ENCODE results near the gene GATD1.

The GATD1 gene

GRCh38 chr11:723120-723883, 54.0 kb downstream of the GATD1 start:
- CTCF ChIA-PET = interaction anchor here (0.5 to 3.8 kb wide), 18 partner anchors 8 to 272 kb away, joined by 3 to 28 read pairs (median 4); partner anchors contain the start of genes DEAF1, EPS8L2 and TMEM80
- no peaks in the 10 kb centered on the region for H3K9me3 ChIP-seq (ENCODE audit: control insufficient read depth, insufficient read depth, low read depth, low read length)
- POLR2A ChIA-PET = interaction anchor here (0.6 to 3.2 kb wide), 5 partner anchors 11 to 43 kb away, joined by 3 to 16 read pairs (median 4); partner anchors contain the start of gene TMEM80
- H3K27ac ChIP-seq (ENCODE audit: extremely low read depth, low read depth, low read length) = no peak overlapping the region
- 0 out of 2 replicates have a peak, but pooled peaks have one; percentile 27 for TF ChIP-seq ZEB2 (tag by site-specific recombination; IDR thresholded peaks at IDR 0.05)
- TF ChIP-seq ZNF560 (tag by site-specific recombination; IDR thresholded peaks at IDR 0.05; ENCODE audit: borderline replicate concordance) = no peak
- TF ChIP-seq ZNF654 (tag by site-specific recombination; IDR thresholded peaks at IDR 0.05; ENCODE audit: low read depth) = peak; percentile 57
- TF ChIP-seq ZNF391 (tag by site-specific recombination; IDR thresholded peaks at IDR 0.05; ENCODE audit: borderline replicate concordance, low read depth) = peak; percentile 100
- H3K36me3 ChIP-seq (ENCODE audit: control insufficient read depth in 2 of 2, insufficient read depth in 1 of 2, low read length in 2 of 2) = no peaks in the 10 kb centered on the region
- no peak overlapping the region for H3K4me3 ChIP-seq (ENCODE audit: low read depth, low read length)
- no peaks in the 10 kb centered on the region; the same call in 1 of the 2 replicates for H3K4me1 ChIP-seq (ENCODE audit: control insufficient read depth, insufficient read depth, low read length)

DNA sequence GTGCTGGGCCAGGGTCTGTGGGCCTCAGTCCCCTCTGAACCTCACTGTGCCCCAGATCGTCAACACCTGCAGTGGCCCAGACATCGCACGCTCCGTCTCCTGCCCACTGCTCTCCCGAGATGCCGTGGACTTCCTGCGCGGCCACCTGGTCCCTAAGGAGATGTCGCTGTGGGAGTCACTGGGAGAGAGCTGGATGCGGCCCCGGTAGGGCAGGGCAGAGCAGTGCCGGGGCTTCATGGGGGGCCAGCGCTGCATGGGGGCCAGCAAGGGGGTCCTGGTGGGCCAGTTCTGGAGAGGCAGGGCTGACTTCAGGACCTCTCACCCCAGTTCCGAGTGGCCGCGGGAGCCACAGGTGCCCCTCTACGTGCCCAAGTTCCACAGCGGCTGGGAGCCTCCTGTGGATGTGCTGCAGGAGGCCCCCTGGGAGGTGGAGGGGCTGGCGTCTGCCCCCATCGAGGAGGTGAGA, 54.9 kb downstream of the GATD1 start:
- H3K4me1 ChIP-seq (ENCODE audit: control insufficient read depth, insufficient read depth, low read length) = no peaks in the 10 kb centered on the region
- TF ChIP-seq GLIS2 (tag by site-specific recombination; IDR thresholded peaks at IDR 0.05) = peak; percentile 46; the same call in 1 of the 2 replicates
- TF ChIP-seq ZNF560 (tag by site-specific recombination; IDR thresholded peaks at IDR 0.05; ENCODE audit: borderline replicate concordance) = no peak
- TF ChIP-seq GLIS1 (tag by site-specific recombination; IDR thresholded peaks at IDR 0.05) = peak; percentile 51
- TF ChIP-seq ZNF266 (tag by site-specific recombination; IDR thresholded peaks at IDR 0.05; ENCODE audit: low read depth) = no peak
- no peak for TF ChIP-seq ZNF354C (tag by site-specific recombination; IDR thresholded peaks at IDR 0.05; ENCODE audit: borderline replicate concordance, low read depth)
- 0 out of 2 replicates have a peak, but pooled peaks have one; percentile 31 for TF ChIP-seq SCRT2 (tag by site-specific recombination; IDR thresholded peaks at IDR 0.05)
- no peak for TF ChIP-seq HOXA7 (CRISPR knock-in tag; IDR thresholded peaks at IDR 0.05; ENCODE audit: borderline replicate concordance)
- POLR2A ChIA-PET = interaction anchor here (0.5 to 3.2 kb wide), 4 partner anchors 10 to 39 kb away, joined by 4 to 16 read pairs (median 6); partner anchors contain the start of gene TMEM80

DNA sequence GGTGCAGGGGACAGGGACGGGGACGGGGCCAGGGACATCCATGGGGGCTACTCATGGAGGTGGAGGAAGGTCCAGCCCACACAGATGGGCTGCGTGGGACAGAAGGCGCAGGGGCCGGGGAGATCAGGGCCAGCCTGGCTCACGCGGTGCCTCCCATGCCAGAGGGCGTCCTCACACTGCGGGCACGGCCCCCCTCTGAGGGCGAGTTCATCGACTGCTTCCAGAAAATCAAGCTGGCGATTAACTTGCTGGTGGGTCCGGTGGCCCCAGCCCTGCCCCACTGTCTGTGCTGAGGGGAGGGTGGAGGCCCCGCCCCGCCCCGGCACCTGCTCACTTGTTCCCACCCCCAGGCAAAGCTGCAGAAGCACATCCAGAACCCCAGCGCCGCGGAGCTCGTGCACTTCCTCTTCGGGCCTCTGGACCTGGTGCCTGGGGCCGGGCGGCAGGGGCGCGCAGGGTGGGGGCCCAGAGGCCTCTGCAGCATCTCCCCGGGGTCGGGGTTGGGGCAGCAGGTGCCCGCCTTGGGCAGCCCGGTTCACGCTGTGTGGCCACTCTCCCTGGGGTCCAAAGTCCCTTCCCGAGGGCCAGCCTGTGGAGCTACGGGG, 55.4 kb downstream of the GATD1 start:
- TF ChIP-seq ZNF600 (tag by site-specific recombination; IDR thresholded peaks at IDR 0.05) = no peak
- 0 out of 2 replicates have a peak, but pooled peaks have one; percentile 16 for TF ChIP-seq ZNF10 (tag by site-specific recombination; IDR thresholded peaks at IDR 0.05)
- no peaks in the 10 kb centered on the region for H3K9me3 ChIP-seq (ENCODE audit: control insufficient read depth, insufficient read depth, low read depth, low read length)
- POLR2A ChIA-PET = interaction anchor here (3.2 kb wide), 1 partner anchor 25 kb away, joined by 16 read pairs; the partner anchor contains the start of gene TMEM80
- no peaks in the 10 kb centered on the region for H3K4me1 ChIP-seq (ENCODE audit: control insufficient read depth, insufficient read depth, low read length)
- H3K36me3 ChIP-seq (ENCODE audit: control insufficient read depth in 2 of 2, insufficient read depth in 1 of 2, low read length in 2 of 2) = no peaks in the 10 kb centered on the region
- H3K4me3 ChIP-seq (ENCODE audit: low read depth, low read length) = no peak overlapping the region
- CTCF ChIA-PET = interaction anchor here (0.7 to 3.8 kb wide), 7 partner anchors 15 to 203 kb away, joined by 3 to 28 read pairs (median 4); partner anchors contain the start of genes DEAF1, HRAS and TMEM80
- no peak overlapping the region for H3K27ac ChIP-seq (ENCODE audit: extremely low read depth, low read depth, low read length)

More for the DNA sequence above, 54.9 kb downstream of the GATD1 start:
- CTCF ChIA-PET = interaction anchor here (0.7 to 3.8 kb wide), 12 partner anchors 9 to 271 kb away, joined by 3 to 28 read pairs (median 4); partner anchors contain the start of genes DEAF1, EPS8L2, HRAS and TMEM80
- Histone ChIP-seq H3K27ac (ENCODE audit: extremely low read depth, low read depth, low read length) (no peak overlapping the region), H3K4me3 (ENCODE audit: low read depth, low read length) (no peak overlapping the region), H3K36me3 (ENCODE audit: control insufficient read depth in 2 of 2, insufficient read depth in 1 of 2, low read length in 2 of 2) (no peaks in the 10 kb centered on the region), H3K9me3 (ENCODE audit: control insufficient read depth, insufficient read depth, low read depth, low read length) (no peaks in the 10 kb centered on the region)

DNA sequence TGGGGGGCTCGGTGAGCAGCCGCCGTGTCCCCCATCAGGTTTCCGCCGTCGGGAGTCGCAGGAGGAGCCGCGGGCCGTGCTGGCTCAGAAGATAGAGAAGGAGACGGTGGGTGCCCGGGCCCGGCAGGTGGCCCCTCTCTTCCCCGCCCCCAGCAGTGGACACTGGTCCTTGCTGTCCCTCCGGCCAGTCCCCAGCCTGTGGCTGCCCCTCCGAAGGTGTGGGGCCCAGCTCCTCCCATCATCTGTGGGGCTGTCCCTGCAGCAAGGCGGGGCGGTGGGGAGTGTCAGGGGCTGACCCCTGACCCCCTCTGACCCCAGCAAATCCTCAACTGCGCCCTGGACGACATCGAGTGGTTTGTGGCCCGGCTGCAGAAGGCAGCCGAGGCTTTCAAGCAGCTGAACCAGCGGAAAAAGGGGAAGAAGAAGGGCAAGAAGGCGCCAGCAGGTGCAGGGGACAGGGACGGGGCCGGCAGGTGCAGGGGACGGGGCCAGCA, 56.0 kb downstream of the GATD1 start:
- H3K4me1 ChIP-seq (ENCODE audit: control insufficient read depth, insufficient read depth, low read length) = no peaks in the 10 kb centered on the region
- CTCF ChIA-PET = interaction anchor here (1.0 to 3.8 kb wide), 3 partner anchors 14 to 202 kb away, joined by 3 to 17 read pairs (median 4); no protein-coding TSS in a partner anchor
- no peaks in the 10 kb centered on the region for H3K36me3 ChIP-seq (ENCODE audit: control insufficient read depth in 2 of 2, insufficient read depth in 1 of 2, low read length in 2 of 2)
- POLR2A ChIA-PET = interaction anchor here (3.2 kb wide), 1 partner anchor 25 kb away, joined by 16 read pairs; the partner anchor contains the start of gene TMEM80
- no peak overlapping the region for H3K4me3 ChIP-seq (ENCODE audit: low read depth, low read length)
- no peaks in the 10 kb centered on the region for H3K9me3 ChIP-seq (ENCODE audit: control insufficient read depth, insufficient read depth, low read depth, low read length)
- no peak overlapping the region for H3K27ac ChIP-seq (ENCODE audit: extremely low read depth, low read depth, low read length)
- TF ChIP-seq TCF7L2 (IDR thresholded peaks at IDR 0.05; ENCODE audit: borderline replicate concordance, low read depth, low read length) (no peak), PRDM10 (tag by site-specific recombination; IDR thresholded peaks at IDR 0.05) (no peak), ZFP37 (tag by site-specific recombination; IDR thresholded peaks at IDR 0.05) (no peak), IKZF3 (tag by site-specific recombination; IDR thresholded peaks at IDR 0.05) (no peak), ZNF302 (tag by site-specific recombination; IDR thresholded peaks at IDR 0.05; ENCODE audit: low read depth) (no peak), ZNF354C (tag by site-specific recombination; IDR thresholded peaks at IDR 0.05; ENCODE audit: borderline replicate concordance, low read depth) (no peak)
- TF ChIP-seq, protein P1, sequence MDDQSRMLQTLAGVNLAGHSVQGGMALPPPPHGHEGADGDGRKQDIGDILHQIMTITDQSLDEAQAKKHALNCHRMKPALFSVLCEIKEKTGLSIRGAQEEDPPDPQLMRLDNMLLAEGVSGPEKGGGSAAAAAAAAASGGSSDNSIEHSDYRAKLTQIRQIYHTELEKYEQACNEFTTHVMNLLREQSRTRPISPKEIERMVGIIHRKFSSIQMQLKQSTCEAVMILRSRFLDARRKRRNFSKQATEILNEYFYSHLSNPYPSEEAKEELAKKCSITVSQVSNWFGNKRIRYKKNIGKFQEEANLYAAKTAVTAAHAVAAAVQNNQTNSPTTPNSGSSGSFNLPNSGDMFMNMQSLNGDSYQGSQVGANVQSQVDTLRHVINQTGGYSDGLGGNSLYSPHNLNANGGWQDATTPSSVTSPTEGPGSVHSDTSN (CRISPR knock-in tag; IDR thresholded peaks at IDR 0.05) = no peak

Measured in HEK293 (cell line).